Subcutaneous adipose tissue (tissue), 4 donors: ENCODE data around the gene INCA1. TPM values are rescaled to one million over a fixed set of nuclear protein-coding genes. Genes with fewer than 3 reads are reported as not detected.

Experiments
- CTCF ChIP-seq: fragments of 450-650 bp; IDR thresholded peaks from one replicate; pipeline ENCODE4 v1.5.1; 2016; ENCODE audit warnings: low read depth, mild to moderate bottlenecking, control low read depth, antibody characterized with exemption, moderate library complexity
- small RNA-seq: library from RNA; depleted of rRNA; stranded (forward); fragments of <200 nt; gene quantifications from one replicate; pipeline ENCODE3, GENCODE V24; 2016
- total RNA-seq, 4 donors: library from RNA; depleted of rRNA; stranded (reverse); fragments of >200 nt; gene quantifications; one replicate each; pipeline ENCODE4 v1.1.0, GENCODE V29; 2016

The INCA1 gene
- total RNA-seq, 4 donors from 2014 or later = 0.85 to 1.3 (median 1.1) TPM

GRCh38 chr17:4940555-4941318, 56.6 kb downstream of the INCA1 start:
- TF ChIP-seq CTCF = no peak

- TF ChIP-seq CTCF = no peak
Measured at GRCh38 chr17:4939796-4940554, 57.3 kb downstream of the INCA1 start, which contains the start of the genes RNF167 and SLC25A11. RNF167 (plus strand) TSS chr17:4940268; CDS start chr17:4940910, 642 bp downstream. SLC25A11 (minus strand) TSS chr17:4940046; CDS start chr17:4939910, 136 bp downstream.

GRCh38 chr17:4939546-4939795, 57.9 kb downstream of the INCA1 start:
- no peak for TF ChIP-seq CTCF

GRCh38 chr17:4938688-4939545, 58.4 kb downstream of the INCA1 start:
- TF ChIP-seq CTCF = no peak

Small RNA genes within 50 kb of the gene (small RNA-seq; reads per million reads assigned to genes)
- gene MIR6864 (not detected), gene MIR6865 (not detected)

Other genes starting within 250 kb of the INCA1 start
- gene TM4SF5, start 225.6 kb downstream of the INCA1 start, total RNA-seq = not detected
- 10 to 100 TPM in 1 of 4 donors, 1 to 10 TPM in 2, not detected in 1; 4.6 to 54.9 (median 5.7) TPM for gene VMO1, start 211.2 kb downstream of the INCA1 start, total RNA-seq
- gene GLTPD2, start 208.6 kb downstream of the INCA1 start, total RNA-seq = not detected
- 100 to 1,000 TPM; 114 to 187 (median 124) TPM for gene PSMB6, start 201.4 kb downstream of the INCA1 start, total RNA-seq
- gene PLD2, start 190.4 kb downstream of the INCA1 start, total RNA-seq = 10 to 100 TPM; 12.6 to 25.0 (median 18.1) TPM
- gene MINK1, start 164.2 kb downstream of the INCA1 start, total RNA-seq = 10 to 100 TPM; 12.9 to 61.0 (median 28.2) TPM
- 1 to 10 TPM in 2 of 4 donors, under 1 TPM in 2; 0.38 to 2.2 (median 0.87) TPM for gene C17orf107, start 98.0 kb downstream of the INCA1 start, total RNA-seq
- gene CHRNE, start 94.4 kb downstream of the INCA1 start, total RNA-seq = under 1 TPM; 0.34 to 0.94 (median 0.46) TPM
- gene GP1BA, start 65.2 kb downstream of the INCA1 start, total RNA-seq = not detected
- gene SLC25A11, start 57.5 kb downstream of the INCA1 start, total RNA-seq = 10 to 100 TPM; 25.3 to 85.5 (median 27.9) TPM
- 10 to 100 TPM; 21.7 to 42.0 (median 31.0) TPM for gene RNF167, start 57.3 kb downstream of the INCA1 start, total RNA-seq
- 100 to 1,000 TPM; 244 to 584 (median 435) TPM for gene PFN1, start 49.0 kb downstream of the INCA1 start, total RNA-seq
- 1 to 10 TPM; 2.3 to 8.3 (median 3.8) TPM for gene ENO3, start 46.4 kb downstream of the INCA1 start, total RNA-seq
- 10 to 100 TPM; 37.5 to 67.6 (median 54.1) TPM for gene SPAG7, start 29.7 kb downstream of the INCA1 start, total RNA-seq
- gene CAMTA2, start 9.8 kb downstream of the INCA1 start, total RNA-seq = 10 to 100 TPM; 11.4 to 21.9 (median 17.5) TPM
- gene KIF1C, start 428 bp upstream of the INCA1 start, total RNA-seq = 100 to 1,000 TPM in 1 of 4 donors, 10 to 100 TPM in 3; 32.3 to 162 (median 65.2) TPM
- not detected for gene SLC52A1, start 37.9 kb upstream of the INCA1 start, total RNA-seq
- 1 to 10 TPM; 3.2 to 5.9 (median 4.0) TPM for gene ZFP3, start 80.9 kb upstream of the INCA1 start, total RNA-seq
- gene ZNF232, start 114.4 kb upstream of the INCA1 start, total RNA-seq = 10 to 100 TPM in 1 of 4 donors, 1 to 10 TPM in 3; 1.5 to 11.9 (median 6.0) TPM
- 1 to 10 TPM in 1 of 4 donors, under 1 TPM in 2, not detected in 1; 0.22 to 5.1 (median 0.51) TPM for gene USP6, start 118.5 kb upstream of the INCA1 start, total RNA-seq
- 10 to 100 TPM in 3 of 4 donors, 1 to 10 TPM in 1; 5.5 to 17.1 (median 11.0) TPM for gene ZNF594, start 194.3 kb upstream of the INCA1 start, total RNA-seq
- 10 to 100 TPM in 1 of 4 donors, 1 to 10 TPM in 3; 1.7 to 17.0 (median 7.6) TPM for gene SCIMP, start 237.3 kb upstream of the INCA1 start, total RNA-seq